Tibial artery (tissue), 4 donors: ENCODE results near the gene GPN2.

ENCODE experiments used
- DNase-seq, 2 donors: peaks; one replicate each; pipeline ENCODE4 v3.0.0-alpha.2; 2019
- H3K27ac ChIP-seq, 2 donors: fragments of 200-600 bp; sonication (generic) in 1 of 2; 1 replicate in 1 of 2; 2 replicates in 1 of 2; pipeline ENCODE4 v1.5.1; 2018 to 2019; ENCODE audit warnings: mild to moderate bottlenecking in 1 of 2
- H3K27me3 ChIP-seq, 2 donors: fragments of 200-600 bp; sonication (generic) in 1 of 2; one replicate each; pipeline versions ENCODE4 v1.5.1 to v1.6.0; 2016 to 2019
- H3K36me3 ChIP-seq, 3 donors: fragments of 200-600 bp; sonication (generic) in 2 of 3; one replicate each; pipeline ENCODE4 v1.5.1; 2016 to 2019; ENCODE audit warnings: mild to moderate bottlenecking in 2 of 3
- H3K4me1 ChIP-seq, 4 donors: fragments of 200-600 bp; sonication (generic) in 2 of 4; 1 replicate in 3 of 4; 2 replicates in 1 of 4; pipeline ENCODE4 v1.5.1; 2016 to 2019
- H3K4me3 ChIP-seq, 2 donors: fragments of 200-600 bp; sonication (generic) in 1 of 2; 1 replicate in 1 of 2; 2 replicates in 1 of 2; pipeline ENCODE4 v1.5.1; 2018 to 2019; ENCODE audit warnings: mild to moderate bottlenecking in 2 of 2
- H3K9me3 ChIP-seq, 3 donors: fragments of 200-600 bp; sonication (generic) in 1 of 3; one replicate each; pipeline ENCODE4 v1.5.1; 2016 to 2019
- intact Hi-C: fragments of 100-400 bp; cut with DNase I; formaldehyde crosslinking; loops from one replicate; pipeline ENCODE4 v1.15.0; 2023; ENCODE audit warnings: low total_unique reads
- TF ChIP-seq, protein P1 (sequence below), 2 experiments: fragments of 200-600 bp in 1 of 2; fragments of 450-650 bp in 1 of 2; IDR thresholded peaks; one replicate each; pipeline ENCODE4 v1.5.1; 2017 to 2019; ENCODE audit warnings: antibody characterized with exemption in 2 of 2, mild to moderate bottlenecking in 1 of 2, moderate library complexity in 1 of 2

Gene GPN2

DNA sequence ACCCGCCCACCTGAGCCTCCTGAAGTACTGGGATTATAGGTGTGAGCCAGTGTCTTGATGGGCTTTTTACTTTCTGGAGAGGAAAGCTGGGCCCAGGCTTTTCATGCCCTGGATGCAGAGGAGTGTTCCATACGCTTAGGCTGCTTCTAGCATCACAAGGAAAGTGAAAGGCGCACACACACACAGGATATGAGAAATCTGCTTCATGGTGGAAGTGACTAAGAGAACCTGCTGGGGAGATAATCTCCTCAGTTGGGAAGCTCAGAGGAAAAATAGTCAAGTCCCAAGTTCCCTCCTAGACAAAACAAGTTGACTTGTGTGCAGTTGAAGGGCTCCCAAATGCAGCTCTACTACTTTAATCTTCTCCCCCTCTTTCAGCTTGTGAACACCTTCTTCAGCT is 33.6 kb upstream of the GPN2 start:
- Histone ChIP-seq H3K36me3 (peaks cover 33 to 46% (median 35%) of the 10 kb centered on the region in 3 donors), H3K27ac (no peak overlapping the region)

DNA sequence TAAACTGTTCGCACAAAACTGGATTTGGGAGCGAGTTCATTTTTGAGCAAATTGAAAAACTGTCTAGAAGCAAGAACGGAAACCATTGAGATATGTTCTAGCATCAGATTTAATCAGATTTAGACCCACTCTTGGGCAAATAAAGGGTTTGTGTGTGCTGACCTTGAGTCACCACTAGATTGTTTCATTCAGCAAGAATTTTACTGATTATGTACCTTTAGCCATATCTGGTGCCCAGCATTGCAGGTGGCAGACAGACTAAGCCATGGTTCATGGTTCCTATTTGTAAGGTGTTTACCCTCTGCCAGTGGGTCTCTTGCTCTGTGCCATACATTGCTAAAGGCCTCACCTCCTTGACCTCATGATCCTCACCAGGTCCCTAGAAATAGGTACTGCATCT is 32.8 kb upstream of the GPN2 start:
- TF ChIP-seq, protein P1, sequence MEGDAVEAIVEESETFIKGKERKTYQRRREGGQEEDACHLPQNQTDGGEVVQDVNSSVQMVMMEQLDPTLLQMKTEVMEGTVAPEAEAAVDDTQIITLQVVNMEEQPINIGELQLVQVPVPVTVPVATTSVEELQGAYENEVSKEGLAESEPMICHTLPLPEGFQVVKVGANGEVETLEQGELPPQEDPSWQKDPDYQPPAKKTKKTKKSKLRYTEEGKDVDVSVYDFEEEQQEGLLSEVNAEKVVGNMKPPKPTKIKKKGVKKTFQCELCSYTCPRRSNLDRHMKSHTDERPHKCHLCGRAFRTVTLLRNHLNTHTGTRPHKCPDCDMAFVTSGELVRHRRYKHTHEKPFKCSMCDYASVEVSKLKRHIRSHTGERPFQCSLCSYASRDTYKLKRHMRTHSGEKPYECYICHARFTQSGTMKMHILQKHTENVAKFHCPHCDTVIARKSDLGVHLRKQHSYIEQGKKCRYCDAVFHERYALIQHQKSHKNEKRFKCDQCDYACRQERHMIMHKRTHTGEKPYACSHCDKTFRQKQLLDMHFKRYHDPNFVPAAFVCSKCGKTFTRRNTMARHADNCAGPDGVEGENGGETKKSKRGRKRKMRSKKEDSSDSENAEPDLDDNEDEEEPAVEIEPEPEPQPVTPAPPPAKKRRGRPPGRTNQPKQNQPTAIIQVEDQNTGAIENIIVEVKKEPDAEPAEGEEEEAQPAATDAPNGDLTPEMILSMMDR (IDR thresholded peaks at IDR 0.05): no peak
- Histone ChIP-seq H3K27ac (peak overlapping the region in 1 of 2 donors; percentile 6), H3K4me3 (peak overlapping the region; percentile 91 to 95), H3K9me3 (no peaks in the 10 kb centered on the region), H3K4me1 (peaks cover 0 to 18% (median 16%) of the 10 kb centered on the region in 4 donors), H3K27me3 (no peaks in the 10 kb centered on the region), H3K36me3 (peaks cover 29 to 42% (median 30%) of the 10 kb centered on the region in 3 donors)
- intact Hi-C loops: no loop called here
- no peak for DNase-seq

More for the DNA sequence above, 33.6 kb upstream of the GPN2 start:
- peaks cover 0 to 18% (median 16%) of the 10 kb centered on the region in 4 donors for H3K4me1 ChIP-seq
- no peak overlapping the region for H3K4me3 ChIP-seq
- intact Hi-C loops: no loop called here
- no peak for DNase-seq
- H3K9me3 ChIP-seq: no peaks in the 10 kb centered on the region
- H3K27me3 ChIP-seq: no peaks in the 10 kb centered on the region
- TF ChIP-seq, protein P1 (IDR thresholded peaks at IDR 0.05): no peak

DNA sequence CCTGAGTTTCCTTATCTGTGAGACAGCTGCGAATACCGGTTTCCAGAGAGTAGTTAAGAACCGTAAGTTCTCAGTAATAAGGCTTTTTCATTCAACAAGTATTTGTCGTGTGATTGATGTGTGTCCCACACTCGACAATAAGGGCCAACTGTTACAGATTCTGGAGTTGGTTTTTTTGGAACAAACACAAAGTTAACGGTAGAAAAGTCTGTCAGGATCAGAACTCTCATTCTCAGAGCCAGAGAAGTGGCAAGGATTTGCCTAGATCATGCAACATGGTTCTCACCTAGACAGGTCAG is 32.3 kb upstream of the GPN2 start:
- Histone ChIP-seq H3K4me3 (peak overlapping the region; percentile 91 to 95), H3K4me1 (peaks cover 0 to 18% (median 16%) of the 10 kb centered on the region in 4 donors), H3K36me3 (peaks cover 25 to 37% (median 25%) of the 10 kb centered on the region in 3 donors), H3K27ac (peak overlapping the region; percentile 91 to 92), H3K9me3 (no peaks in the 10 kb centered on the region), H3K27me3 (no peaks in the 10 kb centered on the region)
- TF ChIP-seq, protein P1 (IDR thresholded peaks at IDR 0.05): no peak
- no peak for DNase-seq
- intact Hi-C loops: no loop called here

DNA sequence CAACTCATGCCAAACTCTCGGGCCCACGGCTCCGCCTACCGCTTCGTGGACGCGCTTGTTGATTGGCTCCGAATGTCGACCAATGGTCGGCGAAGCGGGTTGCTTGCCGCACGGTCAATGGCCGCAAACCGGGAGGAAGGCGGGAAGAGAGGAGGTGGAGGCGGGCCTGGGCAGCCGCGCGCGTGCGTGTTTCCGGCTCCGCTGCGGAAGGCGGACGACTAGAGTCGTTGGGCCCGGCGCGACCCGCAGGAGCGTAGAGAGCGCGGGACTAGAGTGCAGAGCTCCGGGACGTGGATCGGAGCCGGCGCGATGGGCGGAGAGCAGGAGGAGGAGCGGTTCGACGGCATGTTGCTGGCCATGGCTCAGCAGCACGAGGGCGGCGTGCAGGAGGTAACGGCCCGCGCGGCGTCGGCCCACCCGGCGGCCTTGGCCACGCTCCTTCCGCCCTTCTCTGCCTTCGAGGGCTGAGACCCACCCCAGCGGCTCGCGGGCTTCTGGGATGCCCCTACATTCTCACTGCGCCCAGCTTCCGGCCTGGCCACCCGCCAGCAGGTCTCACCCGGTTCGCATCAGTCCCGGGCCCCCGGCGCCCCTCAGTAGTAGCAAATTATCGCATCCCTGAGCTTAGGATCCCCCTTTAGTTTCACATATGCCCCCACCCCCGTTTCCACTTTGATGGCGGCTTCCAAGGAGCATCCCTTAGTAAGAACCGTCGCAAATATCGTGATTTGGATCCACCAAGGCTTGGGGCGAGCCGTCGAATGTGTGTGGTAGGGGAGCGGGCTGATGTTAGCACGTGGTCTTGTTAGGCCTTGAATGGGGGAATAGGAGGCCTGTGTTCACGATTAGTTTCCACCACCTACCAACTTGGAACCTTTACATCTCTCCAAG is 31.7 kb upstream of the GPN2 start, which contains the start of gene NUDC:
NUDC (plus strand) TSS at position 204 of the 891 bp plus-strand sequence; CDS start at position 310, 106 bp downstream.
- Histone ChIP-seq H3K4me1 (peaks cover 0 to 18% (median 16%) of the 10 kb centered on the region in 4 donors), H3K27me3 (no peaks in the 10 kb centered on the region), H3K36me3 (peaks cover 20 to 31% (median 22%) of the 10 kb centered on the region in 3 donors), H3K27ac (peak within 1 kb of the TSS; percentile 91 to 92), H3K4me3 (peak within 1 kb of the TSS; percentile 91 to 95), H3K9me3 (no peaks in the 10 kb centered on the region)
- DNase-seq: peak; percentile 96 to 98
- intact Hi-C loops: loop anchor here (2.0 kb wide), 1 partner anchor 21 kb away; the partner anchor contains the start of gene GPATCH3
- TF ChIP-seq, protein P1 (IDR thresholded peaks at IDR 0.05): no peak

DNA sequence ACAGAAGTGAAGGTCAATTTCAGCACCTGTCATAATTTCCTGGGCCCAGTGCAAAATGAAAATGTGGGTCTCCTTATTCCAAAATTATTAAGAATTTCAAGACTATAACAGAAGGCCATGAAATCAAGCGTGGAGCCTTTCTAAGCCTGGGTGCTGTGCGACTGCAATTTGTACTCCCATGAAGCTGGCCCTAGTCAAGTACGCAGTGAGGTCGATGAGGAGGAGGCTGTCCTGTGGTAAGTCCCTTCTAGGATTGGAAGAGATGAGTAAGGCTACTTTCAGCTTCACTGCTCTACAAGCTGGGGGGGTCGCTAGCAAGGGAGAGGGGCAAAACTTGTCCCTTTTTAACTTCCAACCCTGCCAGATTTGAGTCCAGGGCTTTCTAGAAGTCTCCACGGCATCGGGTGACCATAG is 31.1 kb upstream of the GPN2 start:
- Histone ChIP-seq H3K36me3 (peaks cover 14 to 25% (median 16%) of the 10 kb centered on the region in 3 donors), H3K27ac (peak overlapping the region; percentile 91 to 92)
- DNase-seq: peak in 1 of 2 donors; percentile 24

More for the DNA sequence above, 31.1 kb upstream of the GPN2 start:
- TF ChIP-seq, protein P1 (IDR thresholded peaks at IDR 0.05): no peak
- H3K4me1 ChIP-seq: peaks cover 0 to 18% (median 16%) of the 10 kb centered on the region in 4 donors
- peak overlapping the region; percentile 91 to 95 for H3K4me3 ChIP-seq
- intact Hi-C loops: loop anchor here (2.0 kb wide), 1 partner anchor 20 kb away; the partner anchor contains the start of gene GPATCH3
- H3K27me3 ChIP-seq: no peaks in the 10 kb centered on the region
- H3K9me3 ChIP-seq: no peaks in the 10 kb centered on the region
